Parathyroid adenoma (tissue), 2 donors: ENCODE data around the gene DCLK1.

Experiments
- H2AFZ ChIP-seq: fragments of 300-600 bp; sonication (generic); one replicate; pipeline ENCODE4 v1.7.0; 2017; ENCODE audit warnings: antibody characterized with exemption, mild to moderate bottlenecking
- H3K27ac ChIP-seq: fragments of 300-600 bp; sonication (generic); one replicate; pipeline ENCODE4 v1.7.0; 2017
- H3K27me3 ChIP-seq: fragments of 300-600 bp; sonication (generic); one replicate; pipeline ENCODE4 v1.7.0; 2017; ENCODE audit warnings: low read length; ENCODE audit not compliant: control insufficient read depth, insufficient read depth
- H3K36me3 ChIP-seq: fragments of 300-600 bp; sonication (generic); one replicate; pipeline ENCODE4 v1.7.0; 2017; ENCODE audit warnings: low read length; ENCODE audit not compliant: control insufficient read depth, insufficient read depth
- H3K4me1 ChIP-seq: fragments of 300-600 bp; sonication (generic); one replicate; pipeline ENCODE4 v1.7.0; 2017; ENCODE audit warnings: control low read depth
- H3K4me2 ChIP-seq: fragments of 300-600 bp; sonication (generic); one replicate; pipeline ENCODE4 v1.7.0; 2017; ENCODE audit warnings: low read length
- H3K4me3 ChIP-seq: fragments of 300-600 bp; sonication (generic); one replicate; pipeline ENCODE4 v1.7.0; 2017; ENCODE audit warnings: low read depth, low read length
- H3K79me2 ChIP-seq: fragments of 300-600 bp; sonication (generic); one replicate; pipeline ENCODE4 v1.7.0; 2017; ENCODE audit warnings: control low read depth
- H3K9ac ChIP-seq: fragments of 300-600 bp; sonication (generic); one replicate; pipeline ENCODE4 v1.7.0; 2017; ENCODE audit warnings: mild to moderate bottlenecking
- H3K9me3 ChIP-seq: fragments of 300-600 bp; sonication (generic); one replicate; pipeline ENCODE4 v1.7.0; 2017; ENCODE audit warnings: low read length; ENCODE audit not compliant: control insufficient read depth
- TF ChIP-seq, protein P1 (sequence below): fragments of 300-600 bp; sonication (generic); IDR thresholded peaks from one replicate; pipeline ENCODE4 v1.7.0; 2017; ENCODE audit warnings: antibody characterized with exemption, mild to moderate bottlenecking
- donor health status: primary hyperparathyroidism.

Gene DCLK1

DNA sequence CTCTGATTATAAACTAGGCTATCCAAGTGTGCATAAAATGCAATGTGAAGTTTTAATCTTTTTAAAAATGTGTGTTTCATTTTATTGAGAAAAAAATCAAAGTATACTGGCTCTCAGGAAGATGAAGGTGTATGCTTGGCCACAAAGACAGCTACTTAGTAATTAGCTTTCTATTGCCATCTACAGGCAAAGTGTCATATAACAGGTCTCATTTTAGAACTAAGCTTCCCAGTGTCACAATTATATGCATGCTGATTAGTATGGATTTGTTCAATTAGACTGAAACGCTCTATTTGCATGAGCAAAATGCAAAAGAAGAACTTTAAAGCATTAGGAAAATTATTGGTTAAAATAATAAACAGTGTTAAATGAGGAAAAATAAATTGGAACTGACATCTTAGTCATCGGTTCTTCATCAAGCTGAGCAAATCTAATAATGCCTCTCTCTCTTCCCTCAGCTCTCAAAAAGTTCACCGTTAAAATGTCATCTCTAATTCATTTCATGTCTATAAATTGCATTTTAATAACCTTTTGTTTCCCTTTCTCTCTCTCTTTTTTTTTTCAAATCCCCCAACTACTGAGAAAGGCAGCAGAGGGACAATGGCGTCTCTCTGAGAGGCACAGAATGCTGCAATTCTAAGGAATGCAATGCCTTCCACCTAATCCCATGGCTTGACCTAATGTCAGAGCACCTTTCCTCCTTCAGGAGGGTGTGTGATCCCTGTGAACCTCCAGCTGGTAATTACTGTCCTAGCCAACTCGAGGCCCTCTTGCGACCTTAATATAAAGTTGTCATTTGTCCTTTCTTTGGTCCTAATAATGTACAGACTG lies 341.6 kb downstream of the DCLK1 start:
- no peaks in the 10 kb centered on the region for H3K9me3 ChIP-seq
- no peak overlapping the region for H3K27ac ChIP-seq
- TF ChIP-seq, protein P1, sequence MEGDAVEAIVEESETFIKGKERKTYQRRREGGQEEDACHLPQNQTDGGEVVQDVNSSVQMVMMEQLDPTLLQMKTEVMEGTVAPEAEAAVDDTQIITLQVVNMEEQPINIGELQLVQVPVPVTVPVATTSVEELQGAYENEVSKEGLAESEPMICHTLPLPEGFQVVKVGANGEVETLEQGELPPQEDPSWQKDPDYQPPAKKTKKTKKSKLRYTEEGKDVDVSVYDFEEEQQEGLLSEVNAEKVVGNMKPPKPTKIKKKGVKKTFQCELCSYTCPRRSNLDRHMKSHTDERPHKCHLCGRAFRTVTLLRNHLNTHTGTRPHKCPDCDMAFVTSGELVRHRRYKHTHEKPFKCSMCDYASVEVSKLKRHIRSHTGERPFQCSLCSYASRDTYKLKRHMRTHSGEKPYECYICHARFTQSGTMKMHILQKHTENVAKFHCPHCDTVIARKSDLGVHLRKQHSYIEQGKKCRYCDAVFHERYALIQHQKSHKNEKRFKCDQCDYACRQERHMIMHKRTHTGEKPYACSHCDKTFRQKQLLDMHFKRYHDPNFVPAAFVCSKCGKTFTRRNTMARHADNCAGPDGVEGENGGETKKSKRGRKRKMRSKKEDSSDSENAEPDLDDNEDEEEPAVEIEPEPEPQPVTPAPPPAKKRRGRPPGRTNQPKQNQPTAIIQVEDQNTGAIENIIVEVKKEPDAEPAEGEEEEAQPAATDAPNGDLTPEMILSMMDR, result peak; percentile 20
- no peaks in the 10 kb centered on the region for H3K27me3 ChIP-seq
- no peaks in the 10 kb centered on the region for H3K79me2 ChIP-seq
- no peak overlapping the region for H3K4me2 ChIP-seq
- no peaks in the 10 kb centered on the region for H3K4me1 ChIP-seq
- H3K9ac ChIP-seq, result no peak overlapping the region
- H3K36me3 ChIP-seq, result no peaks in the 10 kb centered on the region
- no peak overlapping the region for H2AFZ ChIP-seq
- no peak overlapping the region for H3K4me3 ChIP-seq

GRCh38 chr13:35787937-35788336 lies 343.2 kb downstream of the DCLK1 start:
- no peaks in the 10 kb centered on the region for H3K36me3 ChIP-seq
- no peak overlapping the region for H3K9ac ChIP-seq
- H3K9me3 ChIP-seq, result no peaks in the 10 kb centered on the region
- no peak overlapping the region for H3K27ac ChIP-seq
- H3K27me3 ChIP-seq, result no peaks in the 10 kb centered on the region
- H3K79me2 ChIP-seq, result no peaks in the 10 kb centered on the region
- no peak overlapping the region for H3K4me3 ChIP-seq
- TF ChIP-seq, protein P1, result no peak
- H3K4me2 ChIP-seq, result no peak overlapping the region
- no peak overlapping the region for H2AFZ ChIP-seq
- no peaks in the 10 kb centered on the region for H3K4me1 ChIP-seq

DNA sequence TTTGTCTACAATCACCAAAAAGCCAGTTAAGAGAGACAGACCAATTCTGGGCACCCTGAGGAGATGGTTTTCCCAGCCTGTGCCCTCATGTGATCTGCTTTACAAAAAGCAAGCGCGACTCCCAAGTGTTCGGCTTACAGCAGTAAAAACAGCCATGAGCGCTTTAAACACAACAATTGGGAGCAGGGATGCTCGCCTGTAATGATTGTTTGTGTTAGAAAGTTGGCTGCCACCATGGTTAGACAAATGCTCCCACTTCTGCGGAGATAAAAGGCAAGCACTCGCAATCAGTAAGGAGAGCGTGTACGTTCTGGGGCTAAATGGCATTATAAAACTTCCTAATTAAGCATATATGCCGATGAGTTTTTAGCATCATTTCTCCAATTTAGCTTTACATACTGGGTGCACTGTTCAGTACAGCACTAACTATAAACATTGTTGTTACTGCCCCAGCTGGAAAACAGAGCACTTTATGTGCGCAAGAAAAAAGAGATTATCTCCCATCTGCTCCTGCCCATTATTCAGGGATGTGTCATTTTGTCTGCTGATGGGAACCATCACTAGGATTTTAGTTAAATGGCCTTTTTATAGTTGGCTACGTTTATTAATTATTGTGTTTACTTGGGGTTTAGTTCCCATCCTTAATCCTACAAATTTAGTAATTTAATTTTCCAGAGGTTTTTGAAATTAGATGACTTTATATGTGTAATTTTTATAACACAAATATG lies 345.4 kb downstream of the DCLK1 start:
- Histone ChIP-seq H3K9me3 (no peaks in the 10 kb centered on the region), H3K27me3 (no peaks in the 10 kb centered on the region), H3K27ac (no peak overlapping the region), H3K4me3 (no peak overlapping the region), H3K4me2 (no peak overlapping the region), H3K79me2 (no peaks in the 10 kb centered on the region), H2AFZ (no peak overlapping the region), H3K9ac (no peak overlapping the region), H3K36me3 (no peaks in the 10 kb centered on the region), H3K4me1 (no peaks in the 10 kb centered on the region)
- TF ChIP-seq, protein P1, result no peak

DNA sequence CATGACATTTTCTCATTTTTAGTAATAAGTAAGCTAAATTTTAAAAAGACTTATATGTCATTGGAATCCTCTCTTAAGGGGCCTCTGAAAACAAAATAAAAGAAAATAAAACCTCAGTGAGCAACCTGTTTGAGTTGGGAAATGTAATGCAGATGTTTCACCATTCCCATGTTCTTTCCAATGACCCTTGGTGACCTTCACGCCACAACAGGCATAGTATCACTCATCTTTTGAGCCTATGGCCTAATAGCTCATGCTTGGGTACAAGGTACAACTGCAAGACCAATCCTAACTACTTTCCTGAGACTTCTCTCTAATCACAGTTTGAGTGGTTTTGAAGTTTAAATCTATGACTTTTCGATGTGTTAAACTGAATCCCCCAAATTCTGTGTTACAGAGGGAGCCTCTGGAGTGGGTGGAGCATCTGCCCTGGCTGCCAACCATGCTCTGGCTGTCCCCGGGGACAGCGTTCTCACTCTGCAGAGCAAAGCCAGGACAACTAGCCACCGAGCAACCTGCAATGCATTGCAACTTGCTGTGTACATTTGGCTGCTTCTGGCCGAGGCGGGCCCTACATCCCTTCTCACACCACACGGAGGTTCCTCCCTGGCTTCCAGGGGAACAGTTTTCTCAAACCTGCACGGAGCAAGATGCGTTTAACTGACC lies 346.8 kb downstream of the DCLK1 start:
- Histone ChIP-seq H3K9me3 (no peaks in the 10 kb centered on the region), H3K27ac (no peak overlapping the region), H3K36me3 (no peaks in the 10 kb centered on the region), H2AFZ (no peak overlapping the region), H3K79me2 (no peaks in the 10 kb centered on the region), H3K27me3 (no peaks in the 10 kb centered on the region), H3K9ac (no peak overlapping the region), H3K4me1 (no peaks in the 10 kb centered on the region), H3K4me2 (no peak overlapping the region), H3K4me3 (no peak overlapping the region)
- TF ChIP-seq, protein P1, result no peak
